Fibroblast of the aortic adventitia (primary cell): Measurements from ENCODE around the gene TAGLN. TPM values are rescaled to one million over a fixed set of nuclear protein-coding genes. Genes with fewer than 3 reads are reported as not detected.

Experiments
- DNase-seq: peaks from one replicate; pipeline ENCODE4 v3.0.0-alpha.2; 2010; ENCODE audit warnings: low read depth
- H3K4me3 ChIP-seq: 2 replicates; pipeline ENCODE4 v1.5.1; 2011; ENCODE audit warnings: low read depth, mild to moderate bottlenecking, control low read depth, low read length, moderate library complexity
- CTCF ChIP-seq: IDR thresholded peaks from 2 replicates; pipeline ENCODE4 v1.5.1; 2011; ENCODE audit warnings: mild to moderate bottlenecking, low read length, control low read depth, inconsistent platforms; ENCODE audit not compliant: insufficient read depth
- total RNA-seq: library from RNA; depleted of rRNA; stranded (reverse); fragments of >200 nt; gene quantifications from 2 replicates; pipeline ENCODE4 v1.2.3, GENCODE V29; 2012; ENCODE audit warnings: low replicate concordance

The TAGLN gene
- total RNA-seq, 1 donor = 631 TPM

- DNase-seq = no peak
- TF ChIP-seq CTCF = no peak
- no peak overlapping the region for H3K4me3 ChIP-seq
Observed at GRCh38 chr11:117189941-117190544, 9.1 kb upstream of the TAGLN start.

- no peak for DNase-seq
- no peak overlapping the region for H3K4me3 ChIP-seq
- no peak for TF ChIP-seq CTCF
Observed at GRCh38 chr11:117191680-117192400, 7.3 kb upstream of the TAGLN start.

GRCh38 chr11:117192401-117192875 lies 6.7 kb upstream of the TAGLN start:
- TF ChIP-seq CTCF = no peak
- no peak for DNase-seq
- no peak overlapping the region for H3K4me3 ChIP-seq

GRCh38 chr11:117193130-117194020 lies 5.8 kb upstream of the TAGLN start:
- H3K4me3 ChIP-seq = no peak overlapping the region
- no peak for DNase-seq
- no peak for TF ChIP-seq CTCF

- no peak overlapping the region for H3K4me3 ChIP-seq
- DNase-seq = no peak
- no peak for TF ChIP-seq CTCF
Observed at GRCh38 chr11:117194267-117194666, 4.9 kb upstream of the TAGLN start.

GRCh38 chr11:117195258-117195657 lies 3.9 kb upstream of the TAGLN start:
- no peak overlapping the region for H3K4me3 ChIP-seq
- no peak for TF ChIP-seq CTCF
- DNase-seq = no peak
